ENCODE results near the gene CNR2. TPM values are rescaled to one million over a fixed set of nuclear protein-coding genes. Genes with fewer than 3 reads are reported as not detected.

Gene CNR2
- polyA plus RNA-seq, 1 of the 3 experiments (the other 2 are of a cell fraction): not detected

GRCh38 chr1:23922321-23922943 lies 9.3 kb upstream of the CNR2 start:
- Histone ChIP-seq H3K4me2 (no peak overlapping the region), H3K27ac (ENCODE audit: low read depth in 2 of 2, low read length in 1 of 2) (no peak overlapping the region), H3K9ac (no peak overlapping the region), H3K79me2 (ENCODE audit: insufficient read depth) (no peaks in the 10 kb centered on the region), H2AFZ (ENCODE audit: low read depth) (no peak overlapping the region), H3K4me3 (ENCODE audit: low read depth in 2 of 2, low read length in 1 of 2) (no peak overlapping the region), H3F3A (replicated peaks; ENCODE audit: insufficient read depth) (no peaks in the 10 kb centered on the region), H3K9me3 (no peaks in the 10 kb centered on the region), H3K36me3 (replicated peaks in 1 of 2; ENCODE audit: control insufficient read depth in 1 of 2, insufficient read depth in 2 of 2, low read length in 1 of 2) (no peaks in the 10 kb centered on the region), H3K9me2 (no peaks in the 10 kb centered on the region), H3K4me1 (ENCODE audit: control insufficient read depth in 1 of 2, insufficient read depth in 2 of 2, low read depth in 1 of 2, low read length in 1 of 2) (peaks cover 0 to 6% of the 10 kb centered on the region in 2 experiments; a peak in 1 of 4 replicates), H4K20me1 (ENCODE audit: insufficient read depth) (no peaks in the 10 kb centered on the region), H3K27me3 (ENCODE audit: insufficient read depth) (no peaks in the 10 kb centered on the region)
- CTCF ChIA-PET: no interaction called here
- TF ChIP-seq TCF12 (IDR thresholded peaks at IDR 0.05): no peak
- TF ChIP-seq TAF1 (IDR thresholded peaks at IDR 0.05; ENCODE audit: borderline replicate concordance, low read depth, low read length): no peak
- TF ChIP-seq REST (IDR thresholded peaks at IDR 0.05; ENCODE audit: low read depth, low read length): no peak
- no peak for TF ChIP-seq JUND (IDR thresholded peaks at IDR 0.05)
- TF ChIP-seq FOXM1 (IDR thresholded peaks at IDR 0.05; ENCODE audit: low read depth): no peak
- no peak for TF ChIP-seq GATA2 (CRISPR knock-in tag; IDR thresholded peaks at IDR 0.05)
- TF ChIP-seq NFIC (IDR thresholded peaks at IDR 0.05; ENCODE audit: borderline replicate concordance): no peak
- TF ChIP-seq FOXJ3 (CRISPR knock-in tag; IDR thresholded peaks at IDR 0.05): no peak
- TF ChIP-seq POLR2AphosphoS5 (IDR thresholded peaks at IDR 0.05; ENCODE audit: low read depth, low read length): no peak
- TF ChIP-seq CTCF (IDR thresholded peaks at IDR 0.05): no peak
- TF ChIP-seq IRF3 (IDR thresholded peaks at IDR 0.05; ENCODE audit: low read depth, low read length): no peak
- TF ChIP-seq GABPA (IDR thresholded peaks at IDR 0.05; ENCODE audit: low read depth): no peak
- no peak for TF ChIP-seq USF1 (IDR thresholded peaks at IDR 0.05; ENCODE audit: borderline replicate concordance, low read depth)
- no peak for TF ChIP-seq MAX (IDR thresholded peaks at IDR 0.05; ENCODE audit: low read depth)
- TF ChIP-seq USF2 (IDR thresholded peaks at IDR 0.05; ENCODE audit: borderline replicate concordance, low read depth, low read length): no peak
- no peak for TF ChIP-seq EP300 (IDR thresholded peaks at IDR 0.05; ENCODE audit: borderline replicate concordance in 1 of 2, low read depth in 1 of 2, low read length in 1 of 2)
- POLR2A ChIA-PET: no interaction called here
- WGBS (ENCODE audit: low lambda C conversion rate): 91% methylated on average over 8 of the region's 8 CpGs
- no peak for DNase-seq
